IMR-90 (cell line): ENCODE data around the gene OARD1.

Experiments
- CTCF ChIP-seq: conservative IDR thresholded peaks from 2 replicates; pipeline ENCODE4 v1.5.1; 2012; ENCODE audit warnings: mild to moderate bottlenecking, low read depth, low read length, improper control_type of control experiment
- MAFK ChIP-seq: IDR thresholded peaks from 2 replicates; pipeline ENCODE4 v1.6.1; 2012; ENCODE audit warnings: low read depth, low read length, improper control_type of control experiment
- RFX5 ChIP-seq: IDR thresholded peaks from 2 replicates; pipeline ENCODE4 v1.8.0; 2012; ENCODE audit warnings: low read depth, mild to moderate bottlenecking, low read length, moderate library complexity
- SMC3 ChIP-seq: fragments of 150-350 bp; IDR thresholded peaks from 2 replicates; pipeline ENCODE4 v1.6.1; 2016; ENCODE audit warnings: low read depth, mild to moderate bottlenecking, antibody characterized with exemption, low read length, moderate library complexity

GRCh38 chr6:41119508-41119907 lies 47.4 kb upstream of the OARD1 start:
- TF ChIP-seq SMC3 (no peak), RFX5 (no peak), CTCF (no peak), MAFK (no peak)
